KBM-7 (cell line): ENCODE data around the gene LRRC52.

Source experiments
- DNase-seq: peaks from one replicate; pipeline ENCODE4 v3.0.0-alpha.2; 2015
- in situ Hi-C: fragments of 300-500 bp; cut with MboI; formaldehyde crosslinking; loops from 2 replicates; pipeline ENCODE4 v1.14.3; 2020; ENCODE audit warnings: low sequenced_read_pairs, low pct_unique_long_range_greater_than_20kb, mixed read lengths

Gene LRRC52

GRCh38 chr1:165543532-165544438 lies at the start of gene LRRC52:
LRRC52 (plus strand) TSS chr1:165544000; CDS start chr1:165544297, 297 bp downstream.
- in situ Hi-C loops, result no loop called here
- DNase-seq, result no peak

GRCh38 chr1:165494949-165495857 lies 48.6 kb upstream of the LRRC52 start:
- DNase-seq, result no peak
- in situ Hi-C loops, result no loop called here

- DNase-seq, result no peak
- in situ Hi-C loops, result no loop called here
Measured at GRCh38 chr1:165495858-165496205, 48.0 kb upstream of the LRRC52 start.

- DNase-seq, result no peak
- in situ Hi-C loops, result no loop called here
Measured at GRCh38 chr1:165496501-165496900, 47.3 kb upstream of the LRRC52 start.

GRCh38 chr1:165497069-165498013 lies 46.5 kb upstream of the LRRC52 start:
- in situ Hi-C loops, result no loop called here

GRCh38 chr1:165501330-165501969 lies 42.4 kb upstream of the LRRC52 start:
- in situ Hi-C loops, result no loop called here
- no peak for DNase-seq

More at GRCh38 chr1:165497069-165498013, 46.5 kb upstream of the LRRC52 start:
- DNase-seq, result no peak

- in situ Hi-C loops, result no loop called here
Measured at GRCh38 chr1:165501970-165502348, 41.8 kb upstream of the LRRC52 start.

GRCh38 chr1:165507570-165507969 lies 36.2 kb upstream of the LRRC52 start:
- in situ Hi-C loops, result no loop called here
- DNase-seq, result no peak

More at GRCh38 chr1:165501970-165502348, 41.8 kb upstream of the LRRC52 start:
- no peak for DNase-seq

GRCh38 chr1:165508291-165508690 lies 35.5 kb upstream of the LRRC52 start:
- in situ Hi-C loops, result no loop called here
- no peak for DNase-seq

- no peak for DNase-seq
- in situ Hi-C loops, result no loop called here
Measured at GRCh38 chr1:165512816-165513215, 31.0 kb upstream of the LRRC52 start.

- in situ Hi-C loops, result no loop called here
Measured at GRCh38 chr1:165516469-165516868, 27.3 kb upstream of the LRRC52 start.

GRCh38 chr1:165520646-165521045 lies 23.2 kb upstream of the LRRC52 start:
- in situ Hi-C loops, result no loop called here
- no peak for DNase-seq

More at GRCh38 chr1:165516469-165516868, 27.3 kb upstream of the LRRC52 start:
- DNase-seq, result no peak

GRCh38 chr1:165524639-165525285 lies 19.0 kb upstream of the LRRC52 start:
- in situ Hi-C loops, result no loop called here
- no peak for DNase-seq

GRCh38 chr1:165525708-165526107 lies 18.1 kb upstream of the LRRC52 start:
- DNase-seq, result no peak

GRCh38 chr1:165527251-165528007 lies 16.4 kb upstream of the LRRC52 start:
- peak; percentile 16 for DNase-seq
- in situ Hi-C loops, result no loop called here

More at GRCh38 chr1:165525708-165526107, 18.1 kb upstream of the LRRC52 start:
- in situ Hi-C loops, result no loop called here

GRCh38 chr1:165531021-165531420 lies 12.8 kb upstream of the LRRC52 start:
- in situ Hi-C loops, result no loop called here
- DNase-seq, result no peak

GRCh38 chr1:165532053-165532452 lies 11.7 kb upstream of the LRRC52 start:
- DNase-seq, result no peak
- in situ Hi-C loops, result no loop called here
